ENCODE results near the gene DMAP1.

DMAP1 gene

DNA sequence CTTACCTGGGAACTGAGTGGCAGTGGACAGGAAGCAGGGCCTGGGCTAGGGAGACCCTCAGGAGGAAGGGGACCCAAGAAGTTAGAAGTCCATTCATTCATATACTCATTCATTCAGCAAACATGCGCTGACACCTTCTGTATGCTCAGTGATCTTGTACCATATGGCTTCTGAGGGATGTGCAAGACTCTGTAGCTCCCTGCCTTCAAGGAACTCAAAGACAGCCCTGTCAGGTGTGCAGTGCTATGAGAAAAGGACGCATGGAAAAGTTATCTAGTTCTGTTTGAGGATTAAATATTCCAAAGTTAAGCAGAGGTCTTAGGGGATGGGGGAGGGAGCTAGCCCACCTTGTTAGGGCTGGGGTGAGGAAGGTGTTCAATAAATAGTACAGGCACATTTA, 12.5 kb downstream of the DMAP1 start:
- TF ChIP-seq, protein P1, sequence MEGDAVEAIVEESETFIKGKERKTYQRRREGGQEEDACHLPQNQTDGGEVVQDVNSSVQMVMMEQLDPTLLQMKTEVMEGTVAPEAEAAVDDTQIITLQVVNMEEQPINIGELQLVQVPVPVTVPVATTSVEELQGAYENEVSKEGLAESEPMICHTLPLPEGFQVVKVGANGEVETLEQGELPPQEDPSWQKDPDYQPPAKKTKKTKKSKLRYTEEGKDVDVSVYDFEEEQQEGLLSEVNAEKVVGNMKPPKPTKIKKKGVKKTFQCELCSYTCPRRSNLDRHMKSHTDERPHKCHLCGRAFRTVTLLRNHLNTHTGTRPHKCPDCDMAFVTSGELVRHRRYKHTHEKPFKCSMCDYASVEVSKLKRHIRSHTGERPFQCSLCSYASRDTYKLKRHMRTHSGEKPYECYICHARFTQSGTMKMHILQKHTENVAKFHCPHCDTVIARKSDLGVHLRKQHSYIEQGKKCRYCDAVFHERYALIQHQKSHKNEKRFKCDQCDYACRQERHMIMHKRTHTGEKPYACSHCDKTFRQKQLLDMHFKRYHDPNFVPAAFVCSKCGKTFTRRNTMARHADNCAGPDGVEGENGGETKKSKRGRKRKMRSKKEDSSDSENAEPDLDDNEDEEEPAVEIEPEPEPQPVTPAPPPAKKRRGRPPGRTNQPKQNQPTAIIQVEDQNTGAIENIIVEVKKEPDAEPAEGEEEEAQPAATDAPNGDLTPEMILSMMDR (conservative IDR thresholded peaks at IDR 0.05; ENCODE audit: low read depth, low read length): no peak
- Histone ChIP-seq H2AFZ (ENCODE audit: low read depth) (no peak overlapping the region), H3K36me3 (ENCODE audit: insufficient read depth) (no peaks in the 10 kb centered on the region), H3K4me2 (no peak overlapping the region), H3K27me3 (ENCODE audit: insufficient read depth, low read depth) (no peaks in the 10 kb centered on the region), H3K4me1 (ENCODE audit: low read depth, poor library complexity, severe bottlenecking) (peaks cover 9% of the 10 kb centered on the region), H3K79me2 (ENCODE audit: insufficient read depth, low read depth) (no peaks in the 10 kb centered on the region), H3K4me3 (IDR thresholded peaks at IDR 0.05; ENCODE audit: insufficient read depth, low read depth, low read length) (no peak overlapping the region), H4K20me1 (ENCODE audit: insufficient read depth) (no peaks in the 10 kb centered on the region), H3K9ac (no peak overlapping the region), H3K27ac (no peak overlapping the region)

DNA sequence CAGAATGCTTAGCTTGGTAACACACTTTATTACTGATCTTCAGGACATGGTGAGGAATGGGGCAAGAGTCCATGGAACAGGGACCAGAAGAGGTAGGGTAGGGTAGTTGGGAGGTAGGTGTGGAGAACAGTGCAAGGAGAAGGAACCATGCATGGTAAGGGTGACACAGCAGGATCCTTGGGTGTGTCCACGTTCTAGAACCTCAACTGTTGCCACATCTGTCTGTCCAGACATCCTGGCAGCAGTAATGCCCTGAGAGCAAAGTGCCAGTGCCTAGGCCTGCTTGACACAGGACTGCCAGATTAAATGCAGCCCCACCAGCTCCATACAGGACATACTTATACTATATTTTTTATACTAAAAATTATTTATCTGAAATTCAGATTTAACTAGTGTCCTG, 13.9 kb downstream of the DMAP1 start:
- H3K36me3 ChIP-seq (ENCODE audit: insufficient read depth): no peaks in the 10 kb centered on the region
- no peaks in the 10 kb centered on the region for H3K4me1 ChIP-seq (ENCODE audit: low read depth, poor library complexity, severe bottlenecking)
- TF ChIP-seq, protein P1 (conservative IDR thresholded peaks at IDR 0.05; ENCODE audit: low read depth, low read length): no peak
- no peak overlapping the region for H3K4me2 ChIP-seq
- H3K79me2 ChIP-seq (ENCODE audit: insufficient read depth, low read depth): no peaks in the 10 kb centered on the region
- H3K27ac ChIP-seq: no peak overlapping the region
- no peak overlapping the region for H2AFZ ChIP-seq (ENCODE audit: low read depth)
- H3K4me3 ChIP-seq (IDR thresholded peaks at IDR 0.05; ENCODE audit: insufficient read depth, low read depth, low read length): no peak overlapping the region
- no peak overlapping the region for H3K9ac ChIP-seq
- no peaks in the 10 kb centered on the region for H3K27me3 ChIP-seq (ENCODE audit: insufficient read depth, low read depth)
- H4K20me1 ChIP-seq (ENCODE audit: insufficient read depth): no peaks in the 10 kb centered on the region

DNA sequence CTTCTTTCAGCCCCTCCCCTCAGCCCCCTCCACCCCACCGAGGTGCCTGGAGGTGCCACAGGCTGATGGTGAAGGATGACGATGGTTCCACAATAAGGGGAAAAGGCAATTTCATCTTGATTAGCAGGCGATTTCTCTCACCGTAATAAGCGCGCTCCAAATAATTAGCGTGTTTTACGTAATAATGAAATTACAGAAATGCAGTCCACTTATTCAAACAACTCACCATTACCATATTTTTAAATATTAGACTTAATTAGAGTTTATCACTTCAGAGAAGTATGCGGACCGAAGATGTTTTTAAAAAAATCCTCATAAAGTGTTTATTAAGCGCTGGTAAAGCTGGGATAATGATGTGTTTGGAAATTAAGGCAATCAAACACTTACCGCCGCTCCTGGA, 14.9 kb downstream of the DMAP1 start:
- no peaks in the 10 kb centered on the region for H3K36me3 ChIP-seq (ENCODE audit: insufficient read depth)
- TF ChIP-seq, protein P1 (conservative IDR thresholded peaks at IDR 0.05; ENCODE audit: low read depth, low read length): no peak
- no peaks in the 10 kb centered on the region for H4K20me1 ChIP-seq (ENCODE audit: insufficient read depth)
- H3K4me3 ChIP-seq (IDR thresholded peaks at IDR 0.05; ENCODE audit: insufficient read depth, low read depth, low read length): no peak overlapping the region
- no peaks in the 10 kb centered on the region for H3K4me1 ChIP-seq (ENCODE audit: low read depth, poor library complexity, severe bottlenecking)
- H3K27me3 ChIP-seq (ENCODE audit: insufficient read depth, low read depth): no peaks in the 10 kb centered on the region
- H3K4me2 ChIP-seq: no peak overlapping the region
- H3K27ac ChIP-seq: no peak overlapping the region
- H3K9ac ChIP-seq: no peak overlapping the region
- H2AFZ ChIP-seq (ENCODE audit: low read depth): no peak overlapping the region
- no peaks in the 10 kb centered on the region for H3K79me2 ChIP-seq (ENCODE audit: insufficient read depth, low read depth)

DNA sequence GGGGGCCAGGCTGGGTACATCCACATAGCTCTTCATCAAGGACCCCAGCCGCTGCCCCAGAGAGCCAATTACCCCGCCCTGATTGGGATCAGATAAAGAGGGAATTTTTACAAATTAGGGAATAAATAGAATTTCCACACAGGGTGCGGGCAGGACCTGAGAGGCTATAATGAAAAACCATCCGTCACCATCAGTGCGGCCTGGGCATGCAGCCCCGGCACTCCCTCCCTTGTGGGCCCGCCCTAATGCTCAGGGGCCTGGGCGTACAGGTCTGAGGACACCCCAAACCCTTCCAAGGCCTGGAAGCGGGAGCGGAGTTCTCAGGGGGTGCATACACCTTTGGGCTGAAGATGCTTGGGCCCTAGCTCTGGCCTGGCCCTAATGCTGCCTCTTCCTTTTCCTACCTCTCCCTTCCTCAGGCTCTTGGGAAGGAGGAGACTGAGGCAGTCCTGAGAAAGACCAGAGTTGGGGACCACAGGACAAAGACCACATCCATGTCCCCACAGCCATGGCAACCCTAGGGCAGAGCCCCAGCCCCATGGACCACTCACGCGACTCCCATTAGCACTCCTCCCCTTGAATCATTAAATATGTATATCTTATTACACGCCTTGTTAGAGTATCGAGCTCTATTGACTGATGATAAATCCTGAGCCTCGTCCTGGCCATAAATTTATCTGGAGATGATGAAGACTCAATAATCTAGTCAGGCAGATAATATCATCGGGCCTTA, 16.3 kb downstream of the DMAP1 start:
- Histone ChIP-seq H3K4me2 (no peak overlapping the region), H3K79me2 (ENCODE audit: insufficient read depth, low read depth) (no peaks in the 10 kb centered on the region), H3K36me3 (ENCODE audit: insufficient read depth) (no peaks in the 10 kb centered on the region), H2AFZ (ENCODE audit: low read depth) (no peak overlapping the region), H3K27ac (no peak overlapping the region), H4K20me1 (ENCODE audit: insufficient read depth) (no peaks in the 10 kb centered on the region), H3K4me1 (ENCODE audit: low read depth, poor library complexity, severe bottlenecking) (no peaks in the 10 kb centered on the region), H3K4me3 (IDR thresholded peaks at IDR 0.05; ENCODE audit: insufficient read depth, low read depth, low read length) (no peak overlapping the region), H3K9ac (no peak overlapping the region), H3K27me3 (ENCODE audit: insufficient read depth, low read depth) (no peaks in the 10 kb centered on the region)
- TF ChIP-seq, protein P1 (conservative IDR thresholded peaks at IDR 0.05; ENCODE audit: low read depth, low read length): no peak

All from KMS-11 (cell line).